Measurements from ENCODE around the gene DTNB.

DTNB gene

GRCh38 chr2:25481381-25482300 is 191.7 kb downstream of the DTNB start:
- no peak overlapping the region for H3K4me3 ChIP-seq (ENCODE audit: low read depth, low read length)
- TF ChIP-seq CTCF (IDR thresholded peaks at IDR 0.05; ENCODE audit: control insufficient read depth, extremely low read depth, insufficient read depth) = no peak
- DNase-seq (ENCODE audit: low read depth) = no peak

DNA sequence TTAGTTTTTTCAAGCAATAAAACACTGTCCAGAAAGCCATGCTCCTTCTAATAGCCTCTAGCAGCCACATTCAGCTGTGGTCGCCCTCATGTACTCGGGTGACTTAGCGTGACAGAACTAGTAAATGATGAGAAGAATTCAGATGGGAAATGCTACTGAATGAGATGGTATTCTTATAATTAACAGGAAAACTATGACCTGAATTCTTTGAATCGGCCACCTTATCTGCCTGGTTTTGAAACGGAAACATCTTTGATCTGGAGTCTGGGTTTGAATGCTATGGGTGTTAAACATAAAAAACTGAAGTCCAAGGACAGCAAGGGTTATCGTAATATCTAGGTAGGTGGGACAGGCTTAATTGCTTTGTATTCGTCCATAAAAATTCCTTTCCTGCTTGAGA is 192.8 kb downstream of the DTNB start:
- TF ChIP-seq CTCF (IDR thresholded peaks at IDR 0.05; ENCODE audit: control insufficient read depth, extremely low read depth, insufficient read depth) = no peak
- DNase-seq (ENCODE audit: low read depth) = no peak
- no peak overlapping the region for H3K4me3 ChIP-seq (ENCODE audit: low read depth, low read length)

GRCh38 chr2:25479761-25480160 is 193.6 kb downstream of the DTNB start:
- DNase-seq (ENCODE audit: low read depth) = peak; percentile 65
- no peak for TF ChIP-seq CTCF (IDR thresholded peaks at IDR 0.05; ENCODE audit: control insufficient read depth, extremely low read depth, insufficient read depth)
- no peak overlapping the region for H3K4me3 ChIP-seq (ENCODE audit: low read depth, low read length)

DNA sequence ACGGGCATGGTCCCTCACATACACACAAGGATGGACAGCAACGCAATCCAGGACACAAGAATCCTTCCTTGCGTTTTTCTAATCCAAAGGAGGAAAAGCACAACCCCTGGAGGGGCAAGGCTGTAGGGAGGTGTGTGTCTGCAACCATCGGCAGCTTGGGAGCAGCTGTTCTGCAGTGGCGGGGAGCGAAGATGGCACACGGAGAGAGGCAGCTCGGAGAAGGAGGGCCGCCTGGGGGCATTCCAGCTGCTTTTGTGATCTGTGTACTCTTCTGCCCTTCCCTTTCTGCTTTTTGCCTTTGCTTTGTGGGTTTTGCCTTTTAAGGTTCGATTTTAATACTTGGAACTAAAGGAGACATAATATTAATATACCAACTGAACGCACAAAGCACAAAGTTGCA is 194.6 kb downstream of the DTNB start:
- no peak for DNase-seq (ENCODE audit: low read depth)
- TF ChIP-seq CTCF (IDR thresholded peaks at IDR 0.05; ENCODE audit: control insufficient read depth, extremely low read depth, insufficient read depth) = no peak
- no peak overlapping the region for H3K4me3 ChIP-seq (ENCODE audit: low read depth, low read length)

- no peak overlapping the region for H3K4me3 ChIP-seq (ENCODE audit: low read depth, low read length)
- no peak for DNase-seq (ENCODE audit: low read depth)
- no peak for TF ChIP-seq CTCF (IDR thresholded peaks at IDR 0.05; ENCODE audit: control insufficient read depth, extremely low read depth, insufficient read depth)
Observed at GRCh38 chr2:25473758-25474340, 199.5 kb downstream of the DTNB start.

DNA sequence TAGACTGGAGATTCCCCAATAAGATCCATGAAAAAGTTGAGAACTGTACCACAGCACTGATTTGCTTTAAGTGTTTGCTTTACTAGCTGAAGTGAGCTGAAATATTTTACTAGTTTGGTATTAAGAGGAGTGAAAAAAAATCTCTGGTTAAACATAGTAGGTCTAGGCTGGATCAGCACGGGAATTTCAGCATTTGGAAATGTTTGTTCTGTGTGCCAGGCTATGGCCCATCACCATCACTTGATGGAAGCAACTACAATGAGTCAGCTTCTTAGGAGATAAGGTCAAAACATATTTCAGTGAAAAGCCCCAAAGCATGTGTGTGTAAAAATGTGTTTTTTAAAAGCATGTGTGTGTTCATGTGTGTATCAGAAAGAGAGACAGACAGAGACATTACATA is 200.2 kb downstream of the DTNB start:
- no peak for DNase-seq (ENCODE audit: low read depth)
- H3K4me3 ChIP-seq (ENCODE audit: low read depth, low read length) = no peak overlapping the region
- no peak for TF ChIP-seq CTCF (IDR thresholded peaks at IDR 0.05; ENCODE audit: control insufficient read depth, extremely low read depth, insufficient read depth)

Measured in LNCaP clone FGC (cell line).